GM12891 (cell line): ENCODE data around the gene MED13L.

Source experiments
- DNase-seq: peaks from one replicate; pipeline ENCODE4 v3.0.0; 2011; ENCODE audit warnings: low spot score; ENCODE audit not compliant: insufficient read length
- FAIRE-seq: peaks from 2 replicates; lab custom pipeline; 2011; peaks lifted over from hg19 to GRCh38; lab: Jason Lieb, UNC
- PAX5 ChIP-seq: IDR thresholded peaks from 2 replicates; pipeline ENCODE4 v1.6.1; 2011; ENCODE audit warnings: low read length, moderate library complexity, mild to moderate bottlenecking; ENCODE audit not compliant: insufficient read depth, severe bottlenecking
- POLR2A ChIP-seq: IDR thresholded peaks from 2 replicates; pipeline ENCODE4 v1.6.1; 2011; ENCODE audit warnings: low read depth, low read length, control low read depth
- POLR2AphosphoS5 ChIP-seq: IDR thresholded peaks from 2 replicates; pipeline ENCODE4 v1.6.1; 2011; ENCODE audit warnings: low read depth, low read length, control low read depth
- POU2F2 ChIP-seq: IDR thresholded peaks from 2 replicates; pipeline ENCODE4 v1.6.1; 2011; ENCODE audit warnings: low read depth, mild to moderate bottlenecking, control low read depth, low read length, moderate library complexity
- SPI1 ChIP-seq: IDR thresholded peaks from 2 replicates; pipeline ENCODE4 v1.6.1; 2011; ENCODE audit warnings: low read depth, low read length, control low read depth
- TAF1 ChIP-seq: IDR thresholded peaks from 2 replicates; pipeline ENCODE4 v1.6.1; 2011; ENCODE audit warnings: low read depth, low read length, control low read depth

The MED13L gene

DNA sequence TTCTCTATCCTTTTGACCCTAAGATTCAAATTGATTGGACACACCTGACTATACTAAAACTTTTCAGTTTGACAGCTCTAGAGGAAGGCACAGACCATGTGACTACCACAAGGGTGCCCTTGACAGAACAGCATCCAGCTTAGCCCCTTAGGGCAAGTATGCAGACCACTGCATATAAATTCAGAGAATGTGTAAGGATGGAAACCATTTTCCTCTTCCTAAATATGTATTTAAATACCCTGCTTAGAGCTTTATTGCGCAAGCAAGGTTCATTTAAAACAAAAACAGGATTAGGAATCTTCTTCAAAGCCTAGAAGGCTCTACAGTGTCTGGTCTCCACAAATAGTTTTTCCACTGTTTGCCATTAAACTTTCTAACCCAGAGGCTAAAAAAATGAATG is 202.8 kb downstream of the MED13L start:
- no peak for TF ChIP-seq TAF1
- no peak for TF ChIP-seq POLR2AphosphoS5
- TF ChIP-seq POLR2A, result no peak
- TF ChIP-seq PAX5, result no peak
- no peak for TF ChIP-seq POU2F2
- TF ChIP-seq SPI1, result no peak
- DNase-seq (no peak), FAIRE-seq (no peak)

DNA sequence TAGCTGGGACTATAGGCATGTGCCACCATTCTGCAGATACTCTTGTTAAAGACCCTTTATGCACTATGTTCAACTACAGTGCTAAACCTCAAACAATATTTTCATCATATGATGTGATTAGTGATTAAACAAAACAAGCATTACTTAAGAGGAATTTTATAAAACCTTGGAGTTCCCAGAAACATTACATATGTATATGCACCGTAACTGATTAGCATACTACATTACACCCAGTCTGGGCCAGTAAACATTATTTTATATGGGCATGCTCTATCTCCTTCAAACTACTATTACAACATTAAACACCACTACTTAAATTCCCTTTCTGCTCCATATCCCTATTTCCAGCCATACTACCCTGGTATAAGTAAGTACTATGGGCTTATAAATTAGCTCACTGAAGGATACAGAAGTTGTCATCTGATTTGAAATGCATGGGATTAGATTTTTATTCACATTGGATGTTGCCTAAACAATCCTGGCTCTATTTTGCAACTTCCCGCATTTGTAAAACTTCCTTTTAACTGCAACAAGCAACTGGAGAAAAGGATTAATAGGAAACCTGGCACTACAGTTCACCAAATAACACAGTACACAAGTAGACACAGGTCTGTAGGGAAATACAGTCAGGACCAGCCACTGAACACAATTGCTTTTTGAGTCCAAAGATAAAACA is 205.8 kb downstream of the MED13L start:
- FAIRE-seq (no peak), DNase-seq (no peak)
- TF ChIP-seq SPI1, result no peak

DNA sequence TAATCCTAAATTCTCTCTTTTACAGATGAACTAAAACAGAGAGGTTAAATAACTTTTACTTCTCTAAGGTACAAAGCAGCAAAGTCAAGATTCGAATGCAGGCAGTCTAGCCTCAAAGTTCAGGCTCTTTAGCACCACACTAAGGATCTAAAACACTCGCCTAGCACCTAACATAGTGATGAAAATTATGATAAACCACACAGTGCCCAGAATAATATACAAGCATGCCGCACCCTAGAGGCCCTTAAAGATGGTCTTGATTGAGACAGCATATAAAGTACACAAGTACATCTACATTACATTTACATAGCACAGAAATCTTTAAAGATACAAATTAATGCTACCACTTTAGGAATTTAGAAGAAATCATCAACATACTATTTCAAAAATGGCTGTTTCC is 207.0 kb downstream of the MED13L start:
- DNase-seq (no peak), FAIRE-seq (no peak)
- TF ChIP-seq POLR2AphosphoS5, result no peak
- no peak for TF ChIP-seq POU2F2
- no peak for TF ChIP-seq PAX5
- TF ChIP-seq TAF1, result no peak
- no peak for TF ChIP-seq SPI1
- no peak for TF ChIP-seq POLR2A

DNA sequence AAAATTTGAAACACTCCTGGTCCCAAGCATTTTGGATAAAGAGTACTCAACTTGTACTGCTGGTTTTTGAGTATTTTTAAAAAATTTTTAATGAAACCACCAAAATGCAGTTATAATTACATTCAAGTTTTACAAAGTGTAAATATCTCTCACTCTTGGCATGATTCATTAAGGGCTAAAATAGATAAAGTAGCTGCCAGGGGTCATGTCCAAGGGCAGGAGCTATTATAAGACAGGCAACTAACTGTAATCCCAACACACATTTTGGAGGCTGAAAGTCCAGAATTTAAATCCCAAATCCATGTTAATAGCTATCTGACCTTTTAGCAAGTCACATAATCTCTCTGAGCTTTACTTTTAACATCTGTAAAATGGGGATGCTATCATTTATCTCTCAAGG is 207.6 kb downstream of the MED13L start:
- FAIRE-seq (no peak), DNase-seq (no peak)
- no peak for TF ChIP-seq POLR2AphosphoS5
- no peak for TF ChIP-seq TAF1
- TF ChIP-seq POLR2A, result no peak
- no peak for TF ChIP-seq SPI1
- no peak for TF ChIP-seq POU2F2
- TF ChIP-seq PAX5, result no peak

DNA sequence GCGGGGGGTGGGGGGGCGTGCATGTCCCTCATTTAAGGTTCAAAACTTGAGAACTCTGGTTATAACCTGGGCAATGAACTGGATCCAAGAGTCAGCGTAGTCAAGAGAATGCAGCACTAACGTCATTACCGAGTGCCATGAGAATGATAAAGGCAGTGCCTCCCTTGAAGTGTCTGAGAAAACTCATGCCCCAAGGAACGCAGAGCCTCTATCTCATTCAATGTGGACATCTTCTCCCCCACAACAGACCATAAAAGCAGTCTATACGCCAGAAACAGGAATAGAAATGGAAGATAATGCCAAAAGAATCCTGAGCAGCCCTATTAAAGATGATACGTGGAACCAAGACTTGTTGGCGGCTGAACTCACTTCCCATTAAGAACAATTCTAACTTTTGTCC is 208.6 kb downstream of the MED13L start:
- no peak for DNase-seq
- FAIRE-seq, result no peak
- no peak for TF ChIP-seq POLR2A
- TF ChIP-seq TAF1, result no peak
- no peak for TF ChIP-seq SPI1
- TF ChIP-seq POU2F2, result no peak
- no peak for TF ChIP-seq PAX5

DNA sequence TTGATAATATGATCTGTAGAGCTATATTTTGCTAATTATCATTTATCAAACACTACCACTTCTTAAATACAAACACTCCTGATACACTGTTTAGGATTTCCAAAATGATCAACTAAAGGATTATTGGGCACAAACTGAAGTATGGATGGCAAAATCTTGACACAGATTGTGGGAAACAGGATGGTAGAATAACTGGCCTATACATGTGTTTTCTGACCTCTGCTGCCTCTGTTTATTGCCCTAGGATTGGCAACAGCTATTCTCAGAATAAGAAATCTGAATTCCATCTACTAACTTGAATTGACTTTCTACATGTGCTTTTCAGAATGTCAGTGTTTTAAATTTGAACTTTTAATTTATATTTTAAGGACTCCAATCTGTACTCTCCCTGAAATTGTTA is 209.1 kb downstream of the MED13L start:
- TF ChIP-seq SPI1 (no peak), POLR2AphosphoS5 (no peak), POU2F2 (no peak), TAF1 (no peak), PAX5 (no peak), POLR2A (no peak)
- FAIRE-seq (no peak), DNase-seq (no peak)

DNA sequence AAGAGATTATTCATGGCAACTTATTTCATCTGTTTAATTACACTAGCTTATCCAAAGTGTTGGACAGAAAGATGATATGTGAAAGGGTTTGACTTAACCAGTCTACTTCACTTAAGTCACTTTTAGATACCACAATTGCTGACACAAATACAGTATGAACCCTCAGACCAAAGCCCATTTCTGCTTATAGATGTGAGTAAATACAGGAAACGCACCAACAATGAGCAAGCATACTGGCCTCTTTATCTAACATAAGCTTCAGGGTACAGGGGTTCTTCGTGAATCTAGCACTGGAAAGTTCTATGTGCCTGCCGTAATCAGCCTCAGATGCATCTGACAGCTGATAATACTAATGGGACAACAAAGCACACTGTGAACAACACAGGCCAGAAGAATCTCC is 209.6 kb downstream of the MED13L start:
- peak; percentile 55 for FAIRE-seq
- TF ChIP-seq SPI1 (no peak), TAF1 (no peak), POU2F2 (no peak), POLR2A (no peak)
- no peak for DNase-seq

DNA sequence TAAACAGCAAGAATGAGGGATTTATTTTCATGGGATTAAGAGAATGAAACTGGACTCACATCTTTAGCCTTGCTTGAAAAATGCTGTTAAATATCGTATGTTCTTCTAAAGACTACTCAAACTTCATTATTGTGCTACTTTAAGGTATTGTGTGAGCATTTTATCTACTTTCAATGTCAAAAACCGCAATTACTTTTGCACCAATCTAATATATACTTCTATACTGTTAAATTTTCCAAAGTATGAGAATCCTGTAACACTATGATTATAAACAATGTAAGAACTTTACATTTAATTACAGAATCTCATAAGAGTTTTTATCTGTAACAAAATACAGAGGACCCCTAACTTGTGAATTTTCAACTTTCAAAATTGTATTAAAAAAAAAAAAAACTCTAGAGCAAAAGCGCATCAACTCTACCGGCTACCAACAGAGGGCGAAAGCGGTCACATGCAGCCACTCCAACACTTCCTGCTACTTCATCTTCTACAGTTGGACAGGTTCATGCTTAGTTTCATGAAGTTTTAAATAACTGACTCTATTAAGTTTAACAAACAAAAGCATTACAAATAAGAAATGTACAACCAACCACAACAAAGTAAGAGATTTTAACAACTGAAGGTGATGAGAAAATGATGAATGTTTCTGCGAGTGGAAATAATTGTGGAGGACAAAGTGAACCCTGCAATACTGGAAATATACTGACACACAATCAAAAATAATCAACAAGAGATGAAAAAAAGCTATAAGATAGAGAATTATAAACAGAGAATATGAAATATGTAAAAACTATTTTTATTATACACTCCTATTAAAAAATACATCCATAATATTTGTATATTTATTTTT is 210.9 kb downstream of the MED13L start:
- DNase-seq (no peak), FAIRE-seq (peak; percentile 85)
- TF ChIP-seq POU2F2 (peak; percentile 28; the same call in 1 of the 2 replicates), SPI1 (no peak), POLR2A (no peak)

DNA sequence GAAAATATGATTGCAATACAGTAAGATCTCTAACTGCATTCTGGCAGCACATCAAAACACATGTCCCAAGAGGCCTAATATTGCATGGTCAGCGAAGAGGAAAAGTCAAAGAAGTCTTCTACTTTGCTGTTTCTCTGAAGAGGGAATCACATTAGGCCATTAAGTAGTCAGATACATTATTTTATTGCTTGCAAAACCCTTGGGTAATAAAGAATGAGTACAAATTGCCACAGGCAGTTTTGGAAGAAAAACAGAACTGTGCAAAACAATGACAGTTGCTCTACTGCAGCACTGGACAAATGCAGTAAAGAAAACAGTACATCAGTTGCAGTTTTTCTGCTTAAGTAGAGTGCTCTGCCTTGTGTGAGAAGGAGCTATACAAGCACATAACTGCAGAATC is 211.9 kb downstream of the MED13L start:
- TF ChIP-seq PAX5, result no peak
- TF ChIP-seq POLR2AphosphoS5, result no peak
- no peak for TF ChIP-seq POLR2A
- no peak for TF ChIP-seq TAF1
- TF ChIP-seq POU2F2, result no peak
- no peak for TF ChIP-seq SPI1
- no peak for DNase-seq
- no peak for FAIRE-seq

DNA sequence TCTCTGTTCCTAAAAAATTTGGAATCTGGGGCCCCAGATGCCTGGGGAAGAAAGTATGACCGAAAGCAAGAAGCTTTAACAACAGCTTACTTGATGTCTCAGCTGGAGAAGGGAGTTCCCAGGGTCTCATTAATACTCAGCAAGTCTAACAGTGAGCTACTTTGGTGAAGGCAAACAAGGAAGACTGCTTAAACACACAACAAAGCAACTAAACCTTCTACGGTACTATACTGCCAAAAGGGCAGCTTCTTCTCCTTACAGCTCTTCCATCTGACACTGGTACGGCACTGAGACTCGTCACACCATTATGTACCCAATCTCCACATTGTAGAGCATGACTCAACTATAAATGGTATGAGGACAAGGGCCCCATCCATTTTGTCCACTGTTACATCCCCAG is 213.0 kb downstream of the MED13L start:
- DNase-seq (no peak), FAIRE-seq (no peak)
- TF ChIP-seq POLR2AphosphoS5, result no peak
- no peak for TF ChIP-seq PAX5
- TF ChIP-seq SPI1, result no peak
- no peak for TF ChIP-seq POU2F2
- TF ChIP-seq POLR2A, result no peak
- TF ChIP-seq TAF1, result no peak
